Measurements from ENCODE around the gene NUDCD3. TPM values are rescaled to one million over a fixed set of nuclear protein-coding genes. Genes with fewer than 3 reads are reported as not detected.

Gene NUDCD3
- total and polyA plus RNA-seq, 4 donors = 15.4 to 30.7 (median 24.3) TPM

- Histone ChIP-seq H3K9ac (ENCODE audit: low read depth in 1 of 2, low read length in 2 of 2) (no peak overlapping the region), H3K9me3 (ENCODE audit: control insufficient read depth in 4 of 4, low read length in 3 of 4) (no peaks in the 10 kb centered on the region), H3K27me3 (ENCODE audit: control insufficient read depth in 4 of 4, insufficient read depth in 4 of 4, low read length in 3 of 4) (no peaks in the 10 kb centered on the region), H3K4me3 (ENCODE audit: low read depth in 1 of 3, low read length in 3 of 3) (no peak overlapping the region), H3K4me1 (ENCODE audit: control insufficient read depth in 4 of 4, insufficient read depth in 4 of 4, low read length in 3 of 4) (peaks cover 0 to 4% (median 0%) of the 10 kb centered on the region in 4 donors), H3K36me3 (ENCODE audit: control insufficient read depth in 4 of 4, insufficient read depth in 3 of 4, low read depth in 1 of 4, low read length in 3 of 4) (peaks cover 0 to 39% (median 26%) of the 10 kb centered on the region in 4 donors), H3K27ac (ENCODE audit: low read depth in 1 of 2, low read length in 2 of 2) (no peak overlapping the region)
- no peak for DNase-seq (ENCODE audit: low spot score)
- WGBS = 98% methylated on average over 4 of the region's 4 CpGs
- no peak for TF ChIP-seq HNF4G (IDR thresholded peaks at IDR 0.05)
- TF ChIP-seq, protein P1, sequence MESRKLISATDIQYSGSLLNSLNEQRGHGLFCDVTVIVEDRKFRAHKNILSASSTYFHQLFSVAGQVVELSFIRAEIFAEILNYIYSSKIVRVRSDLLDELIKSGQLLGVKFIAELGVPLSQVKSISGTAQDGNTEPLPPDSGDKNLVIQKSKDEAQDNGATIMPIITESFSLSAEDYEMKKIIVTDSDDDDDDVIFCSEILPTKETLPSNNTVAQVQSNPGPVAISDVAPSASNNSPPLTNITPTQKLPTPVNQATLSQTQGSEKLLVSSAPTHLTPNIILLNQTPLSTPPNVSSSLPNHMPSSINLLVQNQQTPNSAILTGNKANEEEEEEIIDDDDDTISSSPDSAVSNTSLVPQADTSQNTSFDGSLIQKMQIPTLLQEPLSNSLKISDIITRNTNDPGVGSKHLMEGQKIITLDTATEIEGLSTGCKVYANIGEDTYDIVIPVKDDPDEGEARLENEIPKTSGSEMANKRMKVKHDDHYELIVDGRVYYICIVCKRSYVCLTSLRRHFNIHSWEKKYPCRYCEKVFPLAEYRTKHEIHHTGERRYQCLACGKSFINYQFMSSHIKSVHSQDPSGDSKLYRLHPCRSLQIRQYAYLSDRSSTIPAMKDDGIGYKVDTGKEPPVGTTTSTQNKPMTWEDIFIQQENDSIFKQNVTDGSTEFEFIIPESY (IDR thresholded peaks at IDR 0.05) = no peak
- no peak for TF ChIP-seq FOXA1 (IDR thresholded peaks at IDR 0.05)
- TF ChIP-seq HNF4A (conservative IDR thresholded peaks at IDR 0.05) = no peak
- TF ChIP-seq RXRA (IDR thresholded peaks at IDR 0.05) = no peak
- TF ChIP-seq, protein P2, sequence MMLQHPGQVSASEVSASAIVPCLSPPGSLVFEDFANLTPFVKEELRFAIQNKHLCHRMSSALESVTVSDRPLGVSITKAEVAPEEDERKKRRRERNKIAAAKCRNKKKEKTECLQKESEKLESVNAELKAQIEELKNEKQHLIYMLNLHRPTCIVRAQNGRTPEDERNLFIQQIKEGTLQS (IDR thresholded peaks at IDR 0.05) = no peak
- TF ChIP-seq JUND (IDR thresholded peaks at IDR 0.05) = no peak
- TF ChIP-seq, protein P3, sequence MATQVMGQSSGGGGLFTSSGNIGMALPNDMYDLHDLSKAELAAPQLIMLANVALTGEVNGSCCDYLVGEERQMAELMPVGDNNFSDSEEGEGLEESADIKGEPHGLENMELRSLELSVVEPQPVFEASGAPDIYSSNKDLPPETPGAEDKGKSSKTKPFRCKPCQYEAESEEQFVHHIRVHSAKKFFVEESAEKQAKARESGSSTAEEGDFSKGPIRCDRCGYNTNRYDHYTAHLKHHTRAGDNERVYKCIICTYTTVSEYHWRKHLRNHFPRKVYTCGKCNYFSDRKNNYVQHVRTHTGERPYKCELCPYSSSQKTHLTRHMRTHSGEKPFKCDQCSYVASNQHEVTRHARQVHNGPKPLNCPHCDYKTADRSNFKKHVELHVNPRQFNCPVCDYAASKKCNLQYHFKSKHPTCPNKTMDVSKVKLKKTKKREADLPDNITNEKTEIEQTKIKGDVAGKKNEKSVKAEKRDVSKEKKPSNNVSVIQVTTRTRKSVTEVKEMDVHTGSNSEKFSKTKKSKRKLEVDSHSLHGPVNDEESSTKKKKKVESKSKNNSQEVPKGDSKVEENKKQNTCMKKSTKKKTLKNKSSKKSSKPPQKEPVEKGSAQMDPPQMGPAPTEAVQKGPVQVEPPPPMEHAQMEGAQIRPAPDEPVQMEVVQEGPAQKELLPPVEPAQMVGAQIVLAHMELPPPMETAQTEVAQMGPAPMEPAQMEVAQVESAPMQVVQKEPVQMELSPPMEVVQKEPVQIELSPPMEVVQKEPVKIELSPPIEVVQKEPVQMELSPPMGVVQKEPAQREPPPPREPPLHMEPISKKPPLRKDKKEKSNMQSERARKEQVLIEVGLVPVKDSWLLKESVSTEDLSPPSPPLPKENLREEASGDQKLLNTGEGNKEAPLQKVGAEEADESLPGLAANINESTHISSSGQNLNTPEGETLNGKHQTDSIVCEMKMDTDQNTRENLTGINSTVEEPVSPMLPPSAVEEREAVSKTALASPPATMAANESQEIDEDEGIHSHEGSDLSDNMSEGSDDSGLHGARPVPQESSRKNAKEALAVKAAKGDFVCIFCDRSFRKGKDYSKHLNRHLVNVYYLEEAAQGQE (IDR thresholded peaks at IDR 0.05) = no peak
- TF ChIP-seq TAF1 (conservative IDR thresholded peaks at IDR 0.05) = no peak
- no peak for TF ChIP-seq GABPA (IDR thresholded peaks at IDR 0.05 in 1 of 2, conservative IDR thresholded peaks at IDR 0.05 in 1 of 2)
- TF ChIP-seq YY1 (IDR thresholded peaks at IDR 0.05) = no peak
Observed at GRCh38 chr7:44401692-44402091, 88.8 kb downstream of the NUDCD3 start.

GRCh38 chr7:44400033-44400511 lies 90.4 kb downstream of the NUDCD3 start:
- WGBS = 96% methylated on average over 14 of the region's 14 CpGs
- H3K9me3 ChIP-seq (ENCODE audit: control insufficient read depth in 4 of 4, low read length in 3 of 4) = no peaks in the 10 kb centered on the region
- H3K27me3 ChIP-seq (ENCODE audit: control insufficient read depth in 4 of 4, insufficient read depth in 4 of 4, low read length in 3 of 4) = no peaks in the 10 kb centered on the region
- H3K36me3 ChIP-seq (ENCODE audit: control insufficient read depth in 4 of 4, insufficient read depth in 3 of 4, low read depth in 1 of 4, low read length in 3 of 4) = peaks cover 0 to 36% (median 25%) of the 10 kb centered on the region in 4 donors
- H3K9ac ChIP-seq (ENCODE audit: low read depth in 1 of 2, low read length in 2 of 2) = no peak overlapping the region
- peaks cover 0 to 4% (median 0%) of the 10 kb centered on the region in 4 donors for H3K4me1 ChIP-seq (ENCODE audit: control insufficient read depth in 4 of 4, insufficient read depth in 4 of 4, low read length in 3 of 4)
- DNase-seq (ENCODE audit: low spot score) = no peak
- no peak overlapping the region for H3K27ac ChIP-seq (ENCODE audit: low read depth in 1 of 2, low read length in 2 of 2)
- H3K4me3 ChIP-seq (ENCODE audit: low read depth in 1 of 3, low read length in 3 of 3) = no peak overlapping the region
- TF ChIP-seq, protein P2 (IDR thresholded peaks at IDR 0.05) = no peak
- TF ChIP-seq RXRA (IDR thresholded peaks at IDR 0.05) = no peak
- TF ChIP-seq, protein P4, sequence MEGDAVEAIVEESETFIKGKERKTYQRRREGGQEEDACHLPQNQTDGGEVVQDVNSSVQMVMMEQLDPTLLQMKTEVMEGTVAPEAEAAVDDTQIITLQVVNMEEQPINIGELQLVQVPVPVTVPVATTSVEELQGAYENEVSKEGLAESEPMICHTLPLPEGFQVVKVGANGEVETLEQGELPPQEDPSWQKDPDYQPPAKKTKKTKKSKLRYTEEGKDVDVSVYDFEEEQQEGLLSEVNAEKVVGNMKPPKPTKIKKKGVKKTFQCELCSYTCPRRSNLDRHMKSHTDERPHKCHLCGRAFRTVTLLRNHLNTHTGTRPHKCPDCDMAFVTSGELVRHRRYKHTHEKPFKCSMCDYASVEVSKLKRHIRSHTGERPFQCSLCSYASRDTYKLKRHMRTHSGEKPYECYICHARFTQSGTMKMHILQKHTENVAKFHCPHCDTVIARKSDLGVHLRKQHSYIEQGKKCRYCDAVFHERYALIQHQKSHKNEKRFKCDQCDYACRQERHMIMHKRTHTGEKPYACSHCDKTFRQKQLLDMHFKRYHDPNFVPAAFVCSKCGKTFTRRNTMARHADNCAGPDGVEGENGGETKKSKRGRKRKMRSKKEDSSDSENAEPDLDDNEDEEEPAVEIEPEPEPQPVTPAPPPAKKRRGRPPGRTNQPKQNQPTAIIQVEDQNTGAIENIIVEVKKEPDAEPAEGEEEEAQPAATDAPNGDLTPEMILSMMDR (IDR thresholded peaks at IDR 0.05; ENCODE audit: low read depth, low read length, missing input control) = no peak
- no peak for TF ChIP-seq HNF4A (conservative IDR thresholded peaks at IDR 0.05)
- TF ChIP-seq SP1 (IDR thresholded peaks at IDR 0.05) = no peak
- TF ChIP-seq JUND (IDR thresholded peaks at IDR 0.05) = no peak
- no peak for TF ChIP-seq NR2F2 (IDR thresholded peaks at IDR 0.05)
- no peak for TF ChIP-seq GABPA (IDR thresholded peaks at IDR 0.05 in 1 of 2, conservative IDR thresholded peaks at IDR 0.05 in 1 of 2)
- no peak for TF ChIP-seq HNF4G (IDR thresholded peaks at IDR 0.05)
- TF ChIP-seq, protein P5, sequence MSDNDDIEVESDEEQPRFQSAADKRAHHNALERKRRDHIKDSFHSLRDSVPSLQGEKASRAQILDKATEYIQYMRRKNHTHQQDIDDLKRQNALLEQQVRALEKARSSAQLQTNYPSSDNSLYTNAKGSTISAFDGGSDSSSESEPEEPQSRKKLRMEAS (IDR thresholded peaks at IDR 0.05) = no peak
- TF ChIP-seq FOXA2 (IDR thresholded peaks at IDR 0.05) = no peak
- no peak for TF ChIP-seq RAD21 (IDR thresholded peaks at IDR 0.05)
- TF ChIP-seq, protein P3 (IDR thresholded peaks at IDR 0.05) = no peak
- TF ChIP-seq, protein P1 (IDR thresholded peaks at IDR 0.05) = no peak

Data from liver (tissue), 9 donors.